Measurements from ENCODE around the gene PITPNM3.

The PITPNM3 gene

DNA sequence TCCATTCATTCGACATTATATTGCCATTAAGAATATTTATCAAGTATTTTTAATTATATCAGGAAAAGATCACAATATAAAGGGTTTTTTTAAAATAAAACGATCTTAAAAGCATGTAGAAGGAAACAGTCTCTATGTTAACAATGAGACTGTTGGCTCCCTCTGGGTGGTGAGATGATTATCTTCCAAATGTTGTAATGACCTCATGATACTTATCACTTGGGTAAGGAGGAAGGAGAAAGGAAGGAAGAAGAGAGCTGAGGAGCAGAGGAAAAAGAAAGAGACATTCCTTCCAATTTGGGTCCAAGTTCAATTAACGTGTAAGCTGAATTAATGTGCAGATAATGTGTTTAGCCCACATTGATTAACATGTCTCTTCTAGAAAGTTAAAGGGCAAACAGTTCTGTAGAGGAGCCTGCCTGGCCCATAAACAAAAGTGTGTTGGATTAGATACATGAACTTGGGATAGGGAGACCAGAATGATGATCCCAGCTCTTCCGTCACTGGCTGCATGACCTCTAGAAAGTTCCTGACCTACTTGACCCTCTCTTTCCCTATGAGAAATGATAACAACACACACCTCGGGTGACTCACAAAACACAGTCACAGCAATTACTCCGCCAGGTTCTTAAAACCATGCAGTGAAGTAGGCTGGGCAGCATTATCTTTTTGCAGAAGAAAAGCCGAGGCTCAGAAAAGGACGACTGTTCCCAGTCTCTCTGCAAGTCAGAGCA is 80.1 kb downstream of the PITPNM3 start:
- no peak for DNase-seq

DNA sequence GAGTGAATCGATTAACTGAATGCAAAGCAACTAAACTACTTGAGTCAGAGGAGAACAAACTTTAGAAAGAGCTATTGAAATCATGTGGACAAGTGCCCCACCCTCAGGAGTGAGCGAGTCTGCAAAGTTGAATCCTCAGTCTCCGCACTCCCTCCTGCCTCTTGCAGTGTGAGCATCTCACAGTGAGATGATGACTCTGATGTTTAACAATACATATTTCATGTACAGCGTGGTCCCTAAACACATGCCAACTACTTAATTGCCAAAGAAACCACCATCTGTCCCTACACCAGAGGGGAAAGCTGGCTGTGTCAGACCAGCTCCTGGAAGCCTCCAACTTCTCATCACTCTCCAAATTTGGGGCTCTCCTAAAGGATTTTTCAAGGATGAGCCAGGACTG is 80.9 kb downstream of the PITPNM3 start:
- DNase-seq: no peak

DNA sequence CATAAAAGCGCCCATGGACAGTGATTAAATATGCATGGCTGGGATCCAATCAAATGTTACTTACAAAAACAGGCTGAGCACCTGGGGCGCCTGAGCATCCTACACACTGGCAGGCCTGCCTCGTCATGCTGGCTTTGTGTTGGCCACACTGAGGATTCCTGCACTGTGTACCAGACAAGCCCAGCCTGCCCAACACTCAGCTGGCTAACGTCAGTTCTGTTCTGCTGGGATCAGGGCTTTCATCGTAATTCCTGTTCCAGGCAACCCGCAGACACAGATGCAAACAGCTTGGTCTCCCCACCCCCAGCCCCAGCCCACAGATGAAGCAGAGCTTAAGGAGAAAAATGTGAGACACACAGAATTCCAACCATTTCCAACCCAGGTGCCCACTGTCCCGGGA is 81.4 kb downstream of the PITPNM3 start:
- DNase-seq: no peak

DNA sequence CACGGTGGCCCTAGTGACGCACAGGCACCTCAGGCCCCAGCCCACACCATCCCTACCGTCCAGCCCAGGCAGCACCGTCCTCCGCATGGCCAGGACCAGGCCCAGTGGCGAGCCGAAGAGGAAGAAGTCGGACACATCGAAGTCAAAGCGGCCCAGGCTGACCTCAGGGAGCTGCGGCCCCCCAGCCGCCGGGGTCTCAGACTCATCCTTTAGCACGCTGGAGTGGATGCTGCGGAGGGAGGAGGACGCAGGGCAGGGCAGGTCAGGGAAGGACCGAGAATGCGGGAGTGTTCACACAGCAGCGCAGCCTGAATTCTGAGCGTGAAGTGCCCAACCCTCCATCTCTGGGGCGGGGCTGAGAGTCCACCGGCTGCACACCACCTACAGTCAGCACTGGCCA is 82.0 kb downstream of the PITPNM3 start:
- DNase-seq: no peak

DNA sequence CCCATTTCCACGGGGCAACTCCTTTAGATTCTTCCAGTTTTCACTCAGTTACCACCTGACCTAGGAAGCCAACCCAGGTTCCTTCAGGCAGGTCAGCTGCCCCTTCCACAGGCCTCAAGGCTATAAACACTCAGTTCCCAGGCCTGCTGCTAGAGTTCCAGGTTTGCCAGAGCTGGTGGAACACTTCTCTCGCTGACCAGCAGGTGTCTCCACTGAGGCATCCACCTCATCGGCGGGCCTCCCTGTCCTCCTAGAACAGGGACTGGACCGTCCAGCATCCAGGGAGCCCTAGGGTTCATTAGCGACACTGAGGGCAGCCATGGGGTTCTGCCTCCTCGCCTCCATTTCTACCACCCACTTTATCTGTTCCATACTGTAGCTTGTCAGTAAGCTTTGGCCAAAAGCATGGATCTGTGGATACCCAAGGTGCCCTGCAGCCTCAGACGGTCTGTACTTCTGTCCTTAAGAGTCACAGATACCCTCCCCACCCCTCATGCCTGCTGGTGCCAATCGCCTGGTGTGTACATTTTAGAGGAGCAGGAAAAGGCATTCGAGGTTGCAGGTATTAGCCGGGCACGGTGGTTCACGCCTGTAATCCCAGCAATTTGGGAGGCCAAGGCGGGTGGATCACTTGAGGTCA is 83.1 kb downstream of the PITPNM3 start:
- peak; percentile 5 for DNase-seq

DNA sequence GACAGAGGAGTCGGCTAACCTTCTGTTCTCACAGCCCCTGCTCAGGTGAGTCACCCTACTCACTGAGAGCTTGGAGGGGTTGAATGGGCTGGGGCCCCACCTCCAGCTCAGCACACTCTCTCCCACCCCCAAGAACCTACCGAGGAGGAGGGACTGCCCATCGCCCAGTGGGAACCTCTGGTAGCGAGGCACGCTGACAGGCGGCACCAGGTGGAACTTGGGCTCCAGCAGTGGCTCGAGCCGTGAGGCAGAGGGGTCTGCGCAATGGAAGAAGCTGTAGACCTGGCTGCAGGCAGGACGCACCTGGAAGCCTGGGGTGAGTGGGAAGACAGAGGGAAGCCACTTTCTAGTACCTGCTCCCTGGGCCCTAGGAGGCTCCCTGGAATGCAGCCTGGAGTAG is 83.8 kb downstream of the PITPNM3 start:
- DNase-seq: no peak

GRCh38 chr17:6471531-6472465 is 84.6 kb downstream of the PITPNM3 start:
- peak; percentile 28 for DNase-seq

DNA sequence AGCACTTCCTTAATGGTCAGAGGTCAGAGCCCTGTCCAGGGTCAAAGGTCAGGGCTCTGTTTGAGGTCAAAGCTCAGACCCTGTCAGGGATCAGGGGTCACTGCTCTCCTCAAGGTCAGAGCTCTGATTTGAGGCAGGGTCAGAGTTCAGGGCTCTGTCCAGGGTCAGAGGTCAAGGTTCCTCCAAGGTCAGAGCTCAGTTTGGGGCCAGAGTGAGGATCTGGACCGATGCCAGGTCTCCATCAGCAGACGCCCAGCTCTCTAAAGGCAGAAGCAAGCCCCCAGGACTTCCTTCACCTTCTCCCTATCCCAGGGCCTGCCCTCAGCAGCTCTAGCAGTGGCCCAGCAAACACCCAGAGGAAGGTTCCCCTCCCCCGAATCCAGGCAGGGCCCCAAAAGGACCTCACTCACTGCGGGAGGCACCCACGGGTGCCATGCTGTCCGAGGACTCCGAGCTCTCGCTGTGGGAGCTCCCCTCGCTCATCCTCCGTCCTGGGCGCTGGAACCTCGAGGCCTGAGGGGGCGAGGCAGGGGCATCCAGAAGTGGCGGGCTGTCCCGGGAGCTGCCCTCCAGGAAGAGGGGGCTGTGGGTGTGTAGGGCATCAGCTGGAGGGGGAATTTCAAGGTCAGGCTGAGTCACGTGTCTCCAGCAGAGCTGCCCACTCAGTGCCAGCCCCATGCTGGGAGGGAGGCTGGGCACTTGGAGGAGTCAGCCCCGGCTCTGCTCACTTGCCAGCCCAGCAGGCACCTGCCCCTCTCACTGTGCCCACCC is 85.4 kb downstream of the PITPNM3 start:
- no peak for DNase-seq

DNA sequence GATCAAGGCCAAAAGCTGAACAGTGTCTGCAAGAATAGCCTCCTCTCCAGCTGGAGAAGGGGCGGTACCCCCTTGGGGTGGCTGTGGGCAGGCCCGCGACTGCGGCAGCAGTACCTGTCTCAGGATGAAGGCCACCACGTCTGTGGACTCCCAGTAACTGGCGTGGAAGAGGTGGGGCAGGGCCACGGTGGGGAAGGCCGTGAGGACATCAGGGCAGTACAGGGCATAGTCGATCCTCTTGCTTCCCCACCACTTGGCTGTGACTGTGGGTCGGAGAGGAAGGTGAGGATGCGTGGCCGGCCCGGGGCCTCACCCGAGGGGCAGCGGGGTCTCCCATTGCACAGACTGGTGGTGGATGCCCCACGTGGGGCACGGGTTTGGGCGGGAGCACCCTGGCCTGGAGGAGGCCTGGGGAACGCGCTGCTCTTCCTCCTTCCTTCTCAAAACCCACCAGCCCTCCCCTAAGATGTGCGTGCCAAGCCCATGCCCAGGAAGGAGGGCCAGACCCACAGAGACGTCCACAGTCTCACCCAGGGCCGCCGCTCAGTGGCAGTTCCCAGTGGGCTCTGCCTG is 86.1 kb downstream of the PITPNM3 start:
- no peak for DNase-seq

GRCh38 chr17:6468051-6468790 is 88.1 kb downstream of the PITPNM3 start:
- no peak for DNase-seq

DNA sequence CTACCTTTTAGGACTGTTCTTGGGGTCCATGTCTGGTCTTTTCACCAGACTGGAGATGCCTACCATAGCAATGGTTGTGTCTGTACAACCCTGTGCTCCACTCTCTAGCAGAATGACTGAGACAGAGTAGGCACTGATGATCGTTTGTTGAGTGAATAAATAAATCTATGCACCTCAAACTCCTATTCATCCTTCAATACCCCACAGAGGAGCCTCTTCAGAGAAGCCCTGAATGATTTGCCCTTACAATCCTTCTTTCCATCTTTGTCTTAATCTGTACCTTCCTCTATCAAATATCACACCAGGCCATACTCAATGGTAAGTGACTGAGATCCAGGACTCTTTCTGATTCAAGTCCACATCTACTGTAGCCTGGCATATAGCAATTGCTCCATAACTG is 88.8 kb downstream of the PITPNM3 start:
- DNase-seq: no peak

DNA sequence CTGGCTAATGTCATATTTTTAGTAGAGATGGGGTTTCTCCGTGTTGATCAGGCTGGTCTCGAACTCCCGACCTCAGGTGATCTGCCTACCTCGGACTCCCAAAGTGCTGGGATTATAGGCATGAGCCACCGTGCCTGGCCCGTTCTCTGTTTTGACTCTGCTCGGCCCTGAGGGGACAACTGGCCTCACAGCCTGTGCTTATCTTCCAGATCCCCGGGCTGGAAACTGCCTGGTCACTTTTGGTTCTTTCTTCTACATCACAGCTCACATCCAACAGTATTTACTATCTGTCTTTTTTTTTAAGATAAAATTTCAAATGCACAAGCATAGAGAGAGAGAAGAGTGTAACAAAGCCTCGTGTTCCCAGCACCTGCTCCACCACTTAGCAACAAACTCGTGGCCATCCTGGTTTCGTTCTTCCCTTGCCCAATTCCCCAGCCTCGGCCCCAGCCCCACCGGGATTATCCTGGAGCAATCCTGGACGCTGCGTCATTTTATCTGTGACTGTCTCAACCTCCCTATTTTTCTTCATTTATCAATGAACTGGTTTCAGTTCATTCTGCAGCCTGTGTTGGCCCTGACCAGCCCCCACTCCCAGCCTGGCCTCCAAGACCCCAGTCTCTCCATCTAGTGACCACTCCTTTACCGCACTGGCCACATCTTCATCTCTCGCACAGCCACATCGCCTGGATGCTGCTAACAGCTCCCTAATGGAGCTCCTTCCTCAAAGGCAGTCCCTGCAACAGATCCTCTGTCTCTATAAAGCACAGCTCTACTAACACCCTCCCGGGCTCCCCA is 91.0 kb downstream of the PITPNM3 start:
- no peak for DNase-seq

- DNase-seq: no peak
These were observed 91.8 kb downstream of the PITPNM3 start for GRCh38 chr17:6464446-6465041.

GRCh38 chr17:6463616-6464445 is 92.5 kb downstream of the PITPNM3 start:
- no peak for DNase-seq

DNA sequence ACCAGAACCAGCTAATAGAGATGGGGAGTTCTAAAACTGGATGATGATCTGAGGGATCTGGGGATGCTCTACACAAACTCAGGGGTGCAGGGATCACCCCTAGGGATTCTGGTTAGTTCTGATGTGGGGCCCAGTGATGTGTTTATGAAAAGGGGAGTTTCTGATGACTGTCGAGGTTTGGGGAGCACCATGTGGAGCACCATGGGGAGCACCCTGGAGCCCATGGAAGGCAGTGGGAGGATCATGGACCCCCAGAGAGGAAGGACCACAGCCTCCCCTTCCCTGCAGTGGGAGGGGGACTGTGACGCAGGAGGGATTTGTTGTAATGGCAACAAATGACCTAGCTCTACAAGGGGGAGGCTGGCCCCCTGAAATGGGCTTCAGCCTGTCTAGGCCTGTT is 93.7 kb downstream of the PITPNM3 start:
- no peak for DNase-seq

DNA sequence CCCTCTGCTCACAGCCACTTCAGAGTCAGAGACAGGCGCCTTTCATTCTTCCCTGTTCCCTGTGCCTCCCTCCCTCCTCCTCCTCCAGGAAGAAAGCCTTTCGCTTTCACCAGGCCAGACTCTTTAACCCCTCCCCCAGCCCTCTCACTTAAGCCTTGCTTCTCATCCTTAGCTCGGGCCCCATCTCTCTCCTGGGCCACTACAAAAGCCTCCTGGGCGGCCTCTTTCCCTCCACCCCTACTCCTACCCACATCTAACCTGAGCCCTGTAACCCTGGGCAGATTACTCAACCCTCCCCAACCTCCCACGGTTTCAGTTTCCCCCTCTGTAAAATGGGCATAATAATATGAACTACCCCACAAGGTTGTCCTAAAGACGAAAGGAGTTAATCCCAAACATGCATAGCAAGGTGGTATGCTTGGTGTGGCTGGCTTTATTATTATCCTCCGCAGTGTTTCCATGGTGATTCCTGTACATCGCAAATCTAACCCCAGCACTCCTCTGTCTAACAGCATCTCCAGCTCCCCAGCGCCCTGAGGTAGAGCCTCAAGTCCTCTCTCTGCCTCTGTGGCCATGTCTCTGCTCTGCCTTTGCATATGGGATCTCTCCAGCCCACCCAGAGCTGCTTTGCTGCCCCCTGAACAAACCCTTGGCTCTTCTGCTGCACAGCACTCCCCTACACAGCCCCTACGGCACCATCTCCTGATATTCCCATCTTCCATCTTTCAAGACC is 94.4 kb downstream of the PITPNM3 start:
- no peak for DNase-seq

- DNase-seq: no peak
These were observed 95.1 kb downstream of the PITPNM3 start for GRCh38 chr17:6461246-6461645.

- no peak for DNase-seq
These were observed 95.7 kb downstream of the PITPNM3 start for GRCh38 chr17:6460531-6461161.
